H1 (cell line): Measurements from ENCODE around the gene IFRD1. TPM values are rescaled to one million over a fixed set of nuclear protein-coding genes. Genes with fewer than 3 reads are reported as not detected.

ENCODE experiments used
- CTCF ChIA-PET: fragments of 300-600 bp; sonication (Branson Sonifier 250); formaldehyde crosslinking; loops from one replicate; lab custom pipeline; 2021; ENCODE audit not compliant: partially characterized antibody; lab: Charles Lee
- POLR2A ChIA-PET: fragments of 300-600 bp; sonication (Branson Sonifier 250); formaldehyde crosslinking; loops from one replicate; lab custom pipeline; 2021; ENCODE audit warnings: inconsistent platforms; ENCODE audit not compliant: partially characterized antibody; lab: Charles Lee
- DNase-seq, 2 experiments: peaks; one replicate each; pipeline versions ENCODE4 v3.0.0 to v3.0.0-alpha.2; 2010 to 2022; ENCODE audit warnings: low spot score in 2 of 2, low read depth in 1 of 2, mixed read lengths in 1 of 2
- FAIRE-seq: peaks from 2 replicates; lab custom pipeline; 2011; peaks lifted over from hg19 to GRCh38; lab: Jason Lieb, UNC
- H2AFZ ChIP-seq: 2 replicates; pipeline ENCODE4 v1.8.1; 2012; ENCODE audit warnings: low read length, inconsistent platforms
- H2AK5ac ChIP-seq: 2 replicates; pipeline ENCODE4 v1.6.1; 2013; ENCODE audit warnings: low read depth, low read length
- H2BK120ac ChIP-seq: replicated peaks from 2 replicates; pipeline ENCODE3; 2013; ENCODE audit warnings: low read depth, low read length, inconsistent platforms
- H2BK12ac ChIP-seq: 2 replicates; pipeline ENCODE4 v1.6.1; 2013; ENCODE audit warnings: low read depth, low read length
- H2BK15ac ChIP-seq: 2 replicates; pipeline ENCODE4 v1.6.1; 2013; ENCODE audit warnings: low read length
- H2BK20ac ChIP-seq: 2 replicates; pipeline ENCODE4 v1.6.1; 2013; ENCODE audit warnings: low read length
- H2BK5ac ChIP-seq: 2 replicates; pipeline ENCODE4 v1.6.1; 2013; ENCODE audit warnings: low read depth, low read length
- H3K14ac ChIP-seq: 2 replicates; pipeline ENCODE4 v1.6.1; 2013; ENCODE audit warnings: inconsistent platforms; ENCODE audit not compliant: insufficient read length
- H3K18ac ChIP-seq: 2 replicates; pipeline ENCODE4 v1.6.1; 2013; ENCODE audit warnings: low read length; ENCODE audit errors: extremely low read depth
- H3K23ac ChIP-seq: 2 replicates; pipeline ENCODE4 v1.6.1; 2013; ENCODE audit warnings: inconsistent platforms; ENCODE audit not compliant: insufficient read length
- H3K23me2 ChIP-seq: 2 replicates; pipeline ENCODE4 v1.6.1; 2013; ENCODE audit warnings: low read depth, low read length
- H3K27ac ChIP-seq: 2 replicates; pipeline ENCODE4 v1.6.1; 2011; ENCODE audit warnings: low read depth, low read length, inconsistent platforms
- H3K27me3 ChIP-seq, 4 experiments: replicated peaks in 1 of 4; 1 replicate in 1 of 4; 2 replicates in 3 of 4; pipeline versions ENCODE4 v1.6.1 to v1.8.1; 2011 to 2013; ENCODE audit warnings: low read length in 3 of 4, mild to moderate bottlenecking in 3 of 4, inconsistent platforms in 2 of 4, mixed read lengths in 2 of 4, moderate library complexity in 1 of 4; ENCODE audit not compliant: control insufficient read depth in 3 of 4, insufficient read depth in 3 of 4; ENCODE audit errors: extremely low read depth in 1 of 4
- H3K36me3 ChIP-seq, 4 experiments: 2 replicates each; pipeline versions ENCODE4 v1.6.1 to v1.8.1; 2011 to 2013; ENCODE audit warnings: mild to moderate bottlenecking in 4 of 4, low read length in 3 of 4, moderate library complexity in 2 of 4, control low read depth in 1 of 4, inconsistent platforms in 1 of 4; ENCODE audit not compliant: insufficient read depth in 4 of 4, control insufficient read depth in 2 of 4
- H3K4ac ChIP-seq: replicated peaks from 2 replicates; pipeline ENCODE3; 2013; ENCODE audit warnings: low read length, low read depth, mixed read lengths, inconsistent platforms; ENCODE audit not compliant: insufficient read length
- H3K4me1 ChIP-seq, 4 experiments: replicated peaks in 1 of 4; 1 replicate in 1 of 4; 2 replicates in 3 of 4; pipeline versions ENCODE4 v1.6.1 to v1.8.1; 2011 to 2013; ENCODE audit warnings: low read length in 3 of 4, inconsistent platforms in 2 of 4, mixed read lengths in 1 of 4; ENCODE audit not compliant: insufficient read depth in 4 of 4, control insufficient read depth in 3 of 4
- H3K4me2 ChIP-seq, 2 experiments: 2 replicates each; pipeline versions ENCODE4 v1.6.1 to v1.8.1; 2011 to 2013; ENCODE audit warnings: low read depth in 2 of 2, low read length in 2 of 2, control low read depth in 1 of 2, inconsistent platforms in 1 of 2, mild to moderate bottlenecking in 1 of 2; ENCODE audit not compliant: insufficient read depth in 1 of 2
- H3K4me3 ChIP-seq, 4 experiments: fragments of 200-600, 300-600 bp in 1 of 4; sonication (generic), shearing (Covaris generic), sonication (Bioruptor Twin) in 1 of 4; 2 replicates each; pipeline versions ENCODE4 v1.5.1 to v1.8.1; 2011 to 2016; ENCODE audit warnings: low read length in 4 of 4, low read depth in 3 of 4, control low read depth in 2 of 4, inconsistent platforms in 2 of 4, mild to moderate bottlenecking in 2 of 4, mixed read lengths in 1 of 4, moderate library complexity in 1 of 4; ENCODE audit not compliant: insufficient read depth in 2 of 4; ENCODE audit errors: extremely low read depth in 1 of 4
- H3K56ac ChIP-seq: replicated peaks from 2 replicates; pipeline ENCODE3; 2013; ENCODE audit warnings: low read depth, mild to moderate bottlenecking, mixed read lengths, low read length, inconsistent platforms; ENCODE audit not compliant: insufficient read length
- H3K79me1 ChIP-seq: 2 replicates; pipeline ENCODE4 v1.6.1; 2013; ENCODE audit warnings: low read depth, low read length, control low read depth
- H3K79me2 ChIP-seq, 2 experiments: 2 replicates each; pipeline versions ENCODE4 v1.6.1 to v1.8.1; 2012 to 2013; ENCODE audit warnings: low read length in 2 of 2, mild to moderate bottlenecking in 2 of 2, inconsistent platforms in 1 of 2; ENCODE audit not compliant: insufficient read depth in 2 of 2, control insufficient read depth in 1 of 2
- H3K9ac ChIP-seq, 4 experiments: replicated peaks in 1 of 4; 1 replicate in 1 of 4; 2 replicates in 3 of 4; pipeline versions ENCODE4 v1.6.1 to v1.8.1; 2011 to 2013; ENCODE audit warnings: low read depth in 3 of 4, low read length in 3 of 4, control low read depth in 2 of 4, mild to moderate bottlenecking in 2 of 4, moderate library complexity in 2 of 4, inconsistent platforms in 1 of 4; ENCODE audit errors: extremely low read depth in 1 of 4
- H3K9me3 ChIP-seq, 2 experiments: 2 replicates each; pipeline versions ENCODE4 v1.6.1 to v1.8.1; 2012 to 2013; ENCODE audit warnings: mild to moderate bottlenecking in 2 of 2, moderate library complexity in 2 of 2, control low read depth in 1 of 2, inconsistent platforms in 1 of 2, low read depth in 1 of 2, low read length in 1 of 2, mixed read lengths in 1 of 2; ENCODE audit not compliant: insufficient read depth in 2 of 2
- H4K20me1 ChIP-seq, 2 experiments: replicated peaks in 1 of 2; 2 replicates each; pipeline versions ENCODE3 to v1.8.1; 2011 to 2013; ENCODE audit warnings: inconsistent platforms in 2 of 2, low read length in 2 of 2, mild to moderate bottlenecking in 1 of 2; ENCODE audit not compliant: insufficient read depth in 2 of 2, control insufficient read depth in 1 of 2
- H4K5ac ChIP-seq: 2 replicates; pipeline ENCODE4 v1.6.1; 2013; ENCODE audit warnings: low read length, low read depth, mixed read lengths, inconsistent platforms; ENCODE audit not compliant: insufficient read length
- H4K8ac ChIP-seq: 2 replicates; pipeline ENCODE4 v1.8.0; 2013; ENCODE audit warnings: mild to moderate bottlenecking, moderate library complexity, low read length, inconsistent platforms; ENCODE audit not compliant: insufficient read depth; ENCODE audit errors: extremely low read depth
- H4K91ac ChIP-seq: replicated peaks from 2 replicates; pipeline ENCODE3; 2013; ENCODE audit warnings: low read length, mixed read lengths, inconsistent platforms; ENCODE audit not compliant: insufficient read length
- JUND ChIP-seq: IDR thresholded peaks from 2 replicates; pipeline ENCODE4 v1.6.1; 2011; ENCODE audit warnings: mild to moderate bottlenecking, improper control_type of control experiment, low read length
- WGBS, 2 experiments: shearing (Covaris generic) in 1 of 2; methylation state at CpG; one replicate each; pipeline versions ENCODE4 v1.1.6 to v1.1.7; 2013 to 2015; ENCODE audit warnings: low lambda C conversion rate in 2 of 2, mixed read lengths in 2 of 2, inconsistent platforms in 1 of 2, low coverage in 1 of 2, missing lambda C conversion rate in 1 of 2; ENCODE audit not compliant: insufficient replicate concordance in 2 of 2, insufficient coverage in 1 of 2, insufficient read length in 1 of 2; ENCODE audit errors: extremely low coverage in 1 of 2, missing lambda C conversion rate in 1 of 2; 5-methylcytosine and 5-hydroxymethylcytosine counted together
- polyA plus RNA-seq, 7 experiments: library from polyadenylated mRNA; depleted of rRNA in 3 of 7; stranded (reverse) in 5 of 7; unstranded in 2 of 7; fragments of >200 nt in 5 of 7; fragments of 200-250 nt in 2 of 7; gene quantifications; 1 replicate in 5 of 7; 2 replicates in 1 of 7; 4 replicates in 1 of 7; pipeline versions ENCODE4 v1.2.1 to v1.2.3, GENCODE V29; 2011 to 2013; ENCODE audit warnings: missing spikeins in 2 of 7, mixed read lengths in 2 of 7
- total RNA-seq: library from RNA; stranded (reverse); fragmentation: NEBNext Ultra II Directional; extraction: Animal tissue kit (Norgen Biotek cat#: 25700); gene quantifications from 2 replicates; pipeline ENCODE4 v1.2.1, GENCODE V29; 2021
- TF ChIP-seq, protein P1 (sequence below): IDR thresholded peaks from 2 replicates; pipeline ENCODE4 v1.6.1; 2012; ENCODE audit warnings: low read length, inconsistent platforms

Gene IFRD1
- total and polyA plus RNA-seq, 2 of the 8 experiments (the other 6 are each of a cell fraction or from before 2014, with no cell fraction given) = 23.0 to 50.4 TPM

DNA sequence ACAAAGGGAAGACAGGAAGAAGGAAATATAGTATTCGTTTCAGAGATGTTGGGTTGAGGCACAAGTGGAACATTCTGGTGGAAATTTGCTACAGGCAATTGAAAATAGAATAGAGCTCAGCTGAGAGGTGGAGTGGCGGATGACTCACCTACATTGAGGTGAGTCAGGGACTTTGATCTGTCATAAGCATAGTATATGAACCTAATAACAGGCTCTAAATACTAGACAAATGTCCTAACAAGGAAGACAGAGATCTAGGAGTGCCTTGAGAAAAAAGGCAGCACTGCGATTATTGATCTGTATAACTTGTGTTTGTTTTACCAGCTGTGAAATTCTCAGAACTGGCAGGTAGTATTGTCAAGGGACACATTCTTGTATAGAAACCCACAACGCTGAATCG lies 907 bp upstream of the IFRD1 start:
- H2BK12ac ChIP-seq = no peak overlapping the region
- peak overlapping the region; percentile 13; the same call in 1 of the 2 replicates for H2AFZ ChIP-seq
- H3K4me2 ChIP-seq = peak overlapping the region; percentile 67 to 92
- peaks cover 3 to 5% of the 10 kb centered on the region in 2 experiments for H4K20me1 ChIP-seq
- H3K18ac ChIP-seq = no peak overlapping the region
- CTCF ChIA-PET = interaction anchor here (1.0 kb wide), 1 partner anchor 12 kb away, joined by 4 read pairs; no protein-coding TSS in a partner anchor
- no peak overlapping the region for H4K5ac ChIP-seq
- no peak for FAIRE-seq
- TF ChIP-seq, protein P1, sequence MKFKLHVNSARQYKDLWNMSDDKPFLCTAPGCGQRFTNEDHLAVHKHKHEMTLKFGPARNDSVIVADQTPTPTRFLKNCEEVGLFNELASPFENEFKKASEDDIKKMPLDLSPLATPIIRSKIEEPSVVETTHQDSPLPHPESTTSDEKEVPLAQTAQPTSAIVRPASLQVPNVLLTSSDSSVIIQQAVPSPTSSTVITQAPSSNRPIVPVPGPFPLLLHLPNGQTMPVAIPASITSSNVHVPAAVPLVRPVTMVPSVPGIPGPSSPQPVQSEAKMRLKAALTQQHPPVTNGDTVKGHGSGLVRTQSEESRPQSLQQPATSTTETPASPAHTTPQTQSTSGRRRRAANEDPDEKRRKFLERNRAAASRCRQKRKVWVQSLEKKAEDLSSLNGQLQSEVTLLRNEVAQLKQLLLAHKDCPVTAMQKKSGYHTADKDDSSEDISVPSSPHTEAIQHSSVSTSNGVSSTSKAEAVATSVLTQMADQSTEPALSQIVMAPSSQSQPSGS = no peak
- TF ChIP-seq JUND = peak; percentile 16; the same call in 1 of the 2 replicates
- H2BK5ac ChIP-seq = no peak overlapping the region
- no peak overlapping the region for H3K56ac ChIP-seq
- WGBS, 2 experiments = 77% methylated on average over 5 of the region's 5 CpGs; no CpG with 5 or more reads in 1 of the 2 experiments
- peak overlapping the region; percentile 76 to 98 (median 87); a peak in 7 of 8 replicates for H3K4me3 ChIP-seq
- no peak overlapping the region for H2AK5ac ChIP-seq
- H3K4me1 ChIP-seq = peaks cover 0 to 8% (median under 1%) of the 10 kb centered on the region in 4 experiments; a peak in 2 of 7 replicates
- H3K79me1 ChIP-seq = no peaks in the 10 kb centered on the region
- H3K23ac ChIP-seq = no peak overlapping the region
- no peaks in the 10 kb centered on the region for H3K27me3 ChIP-seq
- H3K23me2 ChIP-seq = peaks cover 5% of the 10 kb centered on the region; the same call in 1 of the 2 replicates
- no peak overlapping the region for H3K27ac ChIP-seq
- H2BK120ac ChIP-seq = no peak overlapping the region
- no peak overlapping the region for H2BK15ac ChIP-seq
- H2BK20ac ChIP-seq = no peak overlapping the region
- H3K36me3 ChIP-seq = no peaks in the 10 kb centered on the region; a peak in 1 of 8 replicates
- no peak overlapping the region for H3K14ac ChIP-seq
- no peak for DNase-seq
- no peak overlapping the region for H3K9ac ChIP-seq
- no peaks in the 10 kb centered on the region for H3K9me3 ChIP-seq
- no peak overlapping the region for H4K91ac ChIP-seq
- POLR2A ChIA-PET = interaction anchor here (0.8 to 4.9 kb wide), 19 partner anchors 7 to 888 kb away, joined by 3 to 75 read pairs (median 9); partner anchors contain the start of genes DOCK4, LSMEM1 and ZNF277
- no peak overlapping the region for H4K8ac ChIP-seq
- peaks cover 8 to 36% of the 10 kb centered on the region in 2 experiments; a peak in 3 of 4 replicates for H3K79me2 ChIP-seq
- no peak overlapping the region for H3K4ac ChIP-seq
